A172 (cell line): ENCODE measurements around the gene TNFAIP2. TPM values are rescaled to one million over a fixed set of nuclear protein-coding genes. Genes with fewer than 3 reads are reported as not detected.

Experiments
- DNase-seq: peaks from one replicate; pipeline ENCODE4 v3.0.0-alpha.2; 2015; ENCODE audit warnings: low spot score
- total RNA-seq: library from RNA; depleted of rRNA; stranded (reverse); fragments of >200 nt; shearing (Covaris generic); gene quantifications from 2 replicates; pipeline ENCODE4 v1.2.3, GENCODE V29; 2014

The TNFAIP2 gene
- total RNA-seq, 1 experiment from 2014 or later, result 207 TPM

DNA sequence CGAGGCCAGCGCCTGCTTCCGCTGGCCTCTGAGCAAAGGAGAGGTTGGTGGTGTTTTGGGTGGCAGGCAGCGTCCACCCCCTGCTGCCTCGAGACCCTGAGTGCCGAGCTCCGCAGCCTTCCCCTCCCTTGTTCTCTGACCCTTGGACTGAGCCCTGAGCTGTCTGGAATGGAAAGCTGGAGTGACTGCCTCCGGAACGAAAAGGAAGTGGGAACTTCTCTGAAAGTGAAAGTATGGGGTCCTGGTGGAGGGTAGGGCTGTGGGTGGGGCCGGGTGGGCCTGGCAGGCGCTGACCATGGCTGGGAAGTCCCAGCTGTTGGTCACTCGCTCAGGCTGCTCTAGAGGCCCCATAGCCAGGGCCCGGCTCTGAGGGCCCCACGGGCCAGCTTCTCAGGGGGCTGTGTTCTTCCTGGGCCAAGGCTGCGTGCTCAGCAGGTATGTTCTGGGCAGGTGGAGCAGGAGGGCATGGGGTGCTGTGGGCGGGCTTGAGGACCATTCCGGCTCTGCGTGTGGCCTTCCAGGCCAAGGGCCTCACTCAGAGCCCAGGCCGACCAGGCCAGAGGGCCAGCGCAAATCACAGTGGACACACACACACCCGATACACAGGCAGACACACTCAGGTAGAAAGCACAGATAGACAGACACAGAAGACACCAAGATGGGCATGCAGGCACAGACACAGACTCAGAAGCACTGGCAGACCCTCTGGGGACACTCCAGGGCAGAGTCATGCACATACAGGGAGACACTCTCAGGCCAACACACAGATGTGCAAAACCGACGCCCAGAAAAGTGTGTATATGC is 28.7 kb upstream of the TNFAIP2 start, which contains the start of gene EXOC3L4:
Gene EXOC3L4, plus strand, starts transcription at position 320 of the 804 bp plus-strand sequence. CDS start 5,495 bp downstream, outside the sequence.
- no peak for DNase-seq

- DNase-seq, result no peak
Measured at GRCh38 chr14:103095210-103095778, 28.0 kb upstream of the TNFAIP2 start.

DNA sequence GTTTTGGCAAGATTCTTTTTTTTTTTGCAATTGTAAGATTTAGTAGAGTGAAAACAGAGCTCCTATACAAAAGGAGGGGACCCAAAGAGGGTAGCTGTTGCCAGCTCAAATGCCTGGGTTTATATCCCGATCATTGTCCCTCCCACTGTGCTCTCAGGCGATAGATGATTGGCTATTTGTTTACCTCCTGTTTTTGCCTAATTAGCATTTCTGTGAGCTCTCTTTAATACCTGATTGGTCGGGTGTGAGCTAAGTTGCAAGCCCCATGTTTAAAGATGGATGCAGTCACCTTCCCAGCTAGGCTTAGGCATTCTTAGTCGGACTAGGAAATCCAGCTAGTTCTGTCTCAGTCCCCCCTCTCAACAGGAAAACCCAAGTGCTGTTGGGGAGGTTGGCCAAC is 26.9 kb upstream of the TNFAIP2 start:
- no peak for DNase-seq

- DNase-seq, result no peak
Measured at GRCh38 chr14:103097244-103097993, 25.8 kb upstream of the TNFAIP2 start.

DNA sequence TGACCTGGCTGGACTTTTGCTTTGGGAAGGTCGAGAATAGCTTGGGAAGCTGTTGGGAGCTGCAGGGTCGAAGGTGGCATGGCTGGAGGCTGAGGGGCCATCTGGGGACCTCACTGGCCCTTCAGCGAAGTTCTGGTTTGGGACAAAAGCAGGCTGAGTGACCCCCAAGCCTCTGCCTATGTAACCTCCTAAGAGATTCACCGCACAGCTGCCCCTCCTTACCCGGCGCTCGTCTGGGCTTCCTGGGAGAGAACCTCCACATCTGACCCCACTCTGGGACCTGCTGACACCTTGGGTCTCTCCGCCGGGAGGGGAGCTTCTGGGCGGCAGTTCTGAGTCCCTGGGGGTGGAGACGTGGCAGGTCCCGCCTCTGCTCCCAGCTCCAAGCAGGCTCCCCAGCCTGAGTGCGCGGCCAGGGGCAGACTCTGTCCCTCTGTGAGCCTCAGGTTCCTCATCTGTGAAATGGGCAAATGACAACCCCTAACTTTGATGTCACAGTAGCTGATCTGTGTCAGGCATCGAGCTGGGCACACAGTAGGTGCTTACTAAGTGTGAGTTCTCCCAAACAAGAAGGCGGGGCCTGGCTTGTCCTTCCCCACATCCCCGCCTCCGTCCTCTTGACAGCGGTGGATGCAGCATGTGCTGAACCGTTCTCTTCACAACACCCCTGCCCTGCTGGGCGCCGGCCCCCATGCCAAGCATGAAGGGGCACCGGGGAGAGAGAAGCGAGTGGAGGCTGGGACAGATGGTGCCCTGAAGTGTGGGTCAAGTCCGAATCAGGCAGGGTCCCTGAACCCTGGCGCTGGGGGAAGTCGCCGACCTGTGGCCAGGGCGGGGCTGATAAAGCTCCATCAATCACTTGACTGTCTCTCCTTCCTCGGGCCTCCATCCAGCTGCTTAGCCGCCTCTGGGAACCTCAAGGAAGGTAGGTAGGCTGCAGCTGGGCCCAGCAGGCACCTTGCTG is 25.0 kb upstream of the TNFAIP2 start:
- DNase-seq, result no peak

DNA sequence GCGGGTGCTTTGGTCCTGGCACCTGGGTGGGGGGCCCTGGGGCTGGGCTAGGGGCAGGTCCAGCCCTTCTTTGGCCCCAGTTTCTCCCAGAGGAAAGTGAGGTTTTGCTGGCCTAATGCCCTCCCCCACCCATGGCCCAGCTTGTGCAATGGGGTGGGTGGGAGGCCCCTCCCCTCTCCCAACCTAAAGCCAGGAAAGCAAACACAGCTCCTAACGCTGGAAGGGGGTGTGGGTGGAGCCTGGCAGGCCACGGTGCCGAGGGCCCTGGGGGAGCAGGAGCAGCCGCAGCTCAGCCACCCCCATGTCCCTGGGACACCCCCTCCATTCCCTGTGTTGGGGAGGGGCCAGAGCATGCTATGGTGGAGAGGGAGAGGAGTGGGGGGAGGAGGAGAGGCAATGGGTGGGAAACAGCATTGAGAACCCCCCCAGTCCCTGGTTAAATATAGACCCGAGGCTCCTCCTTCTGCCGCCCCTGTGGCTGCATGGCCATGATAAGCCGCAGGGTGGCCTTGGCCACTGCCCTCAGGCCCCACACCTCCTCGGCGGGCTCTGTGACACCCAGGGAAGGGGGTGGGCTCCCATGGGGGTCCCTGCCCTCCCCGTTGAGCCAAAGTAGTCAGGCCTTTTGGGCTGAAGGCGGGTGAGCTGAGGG is 24.1 kb upstream of the TNFAIP2 start:
- no peak for DNase-seq

GRCh38 chr14:103099733-103100280 is 23.5 kb upstream of the TNFAIP2 start:
- no peak for DNase-seq

DNA sequence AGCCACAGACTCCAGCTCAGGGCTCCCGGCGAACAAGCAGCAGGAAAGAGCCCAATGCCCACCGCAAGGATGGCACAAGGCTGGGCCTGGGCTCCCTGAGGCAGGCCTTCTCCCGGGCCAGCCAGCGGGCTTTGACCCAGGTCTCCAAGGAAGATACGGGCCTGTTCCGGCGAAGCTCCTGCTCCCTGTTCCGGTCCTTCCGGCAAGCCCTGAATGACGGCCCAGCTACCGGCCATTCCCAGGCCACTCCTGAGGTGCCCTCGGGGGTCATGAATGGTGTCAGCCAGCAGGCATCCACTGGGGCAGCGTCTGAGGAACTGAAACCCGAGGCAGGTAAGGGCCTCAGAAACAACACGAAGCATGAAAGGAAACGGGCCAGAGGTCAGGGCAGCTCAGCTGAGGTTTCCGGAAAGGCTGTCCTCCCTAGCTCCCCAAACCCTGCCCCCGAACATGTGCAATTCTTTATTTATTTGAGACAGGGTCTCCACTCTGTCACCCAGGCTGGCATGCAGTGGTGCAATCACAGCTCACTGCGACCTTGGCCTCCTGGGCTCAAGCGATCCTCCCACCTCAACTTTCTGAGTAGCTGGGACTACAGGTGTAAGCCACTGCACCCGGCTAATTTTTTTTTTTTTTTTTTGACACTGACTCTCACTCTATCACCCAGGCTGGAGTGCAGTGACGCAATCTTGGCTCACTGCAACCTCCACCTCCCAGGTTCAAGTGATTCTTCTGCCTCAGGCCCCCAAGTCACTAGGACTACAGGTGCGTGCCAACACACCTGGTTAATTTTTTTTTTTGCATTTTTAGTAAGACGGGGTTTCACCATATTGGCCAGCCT is 22.8 kb upstream of the TNFAIP2 start:
- DNase-seq, result no peak

DNA sequence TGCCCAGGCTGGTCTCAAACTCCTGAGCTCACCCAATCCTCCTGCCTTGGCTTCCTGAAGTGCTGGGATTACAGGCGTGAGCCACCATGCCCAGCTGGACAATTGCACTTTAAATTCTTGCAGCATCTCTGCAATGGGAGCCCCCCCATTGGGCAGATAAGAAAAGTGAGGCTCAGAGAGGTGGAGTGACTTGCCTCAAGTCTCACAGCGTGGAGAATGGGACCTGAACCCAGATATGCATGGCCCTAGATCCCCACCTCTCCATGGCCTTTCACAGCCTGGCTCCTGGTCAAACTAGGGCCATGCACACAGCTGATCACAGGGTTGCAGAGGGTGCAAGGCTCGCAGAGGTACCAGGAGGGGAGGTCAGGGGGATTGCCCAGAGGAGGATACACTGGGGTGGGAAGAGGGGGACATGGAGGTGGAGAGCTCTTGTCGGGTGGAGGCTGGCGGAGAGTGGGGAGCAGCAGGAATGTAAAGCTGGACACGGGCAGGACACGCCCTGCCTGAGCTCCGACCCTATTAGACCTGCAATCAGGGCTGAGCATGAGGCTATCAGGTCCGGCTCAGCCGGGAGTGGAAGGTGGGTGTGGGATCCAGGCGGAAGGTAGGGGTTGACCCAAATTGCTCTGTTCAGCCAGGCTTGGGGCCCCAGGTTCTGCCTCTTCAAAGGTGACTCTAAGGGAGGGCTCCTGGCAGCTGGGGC is 21.9 kb upstream of the TNFAIP2 start:
- DNase-seq, result no peak

DNA sequence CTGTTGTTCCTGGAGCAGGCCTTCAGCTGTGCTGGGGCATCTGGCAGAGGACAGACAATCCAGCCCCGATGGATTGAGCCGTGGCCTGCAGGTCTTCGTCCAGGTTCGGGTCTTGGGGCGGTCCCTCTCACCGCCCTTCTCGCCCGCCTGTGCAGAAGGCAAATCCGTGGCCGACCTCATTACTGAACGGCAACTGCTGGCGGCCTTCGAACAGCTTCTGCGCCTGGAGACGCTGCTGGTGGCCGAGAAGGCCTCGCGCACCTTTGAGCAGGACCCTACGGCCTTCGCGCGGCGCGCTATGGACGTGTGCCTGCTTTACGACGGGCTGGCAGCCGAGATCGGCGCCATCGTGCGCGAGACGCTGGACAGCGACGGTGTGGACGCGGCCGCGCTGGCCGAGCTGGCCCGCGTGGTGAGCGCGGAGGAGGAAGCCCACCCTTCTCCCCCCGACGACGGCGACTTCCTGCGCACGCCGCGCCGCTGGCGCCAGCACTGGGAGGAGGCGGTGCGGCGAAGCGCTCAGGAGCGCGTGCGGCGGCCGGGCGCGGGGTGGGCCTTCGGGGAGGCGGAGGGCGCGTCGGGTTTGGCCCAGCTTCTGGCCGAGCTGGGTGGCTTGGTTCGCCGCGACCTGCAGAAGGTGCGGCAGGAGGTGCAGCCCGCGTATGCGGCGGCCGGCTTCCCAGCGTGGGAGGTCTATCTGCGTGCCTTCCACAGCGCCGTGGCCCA is 21.1 kb upstream of the TNFAIP2 start:
- no peak for DNase-seq

GRCh38 chr14:103102689-103103260 is 20.5 kb upstream of the TNFAIP2 start:
- no peak for DNase-seq

- DNase-seq, result peak; percentile 38
Measured at GRCh38 chr14:103103461-103104388, 19.5 kb upstream of the TNFAIP2 start.

DNA sequence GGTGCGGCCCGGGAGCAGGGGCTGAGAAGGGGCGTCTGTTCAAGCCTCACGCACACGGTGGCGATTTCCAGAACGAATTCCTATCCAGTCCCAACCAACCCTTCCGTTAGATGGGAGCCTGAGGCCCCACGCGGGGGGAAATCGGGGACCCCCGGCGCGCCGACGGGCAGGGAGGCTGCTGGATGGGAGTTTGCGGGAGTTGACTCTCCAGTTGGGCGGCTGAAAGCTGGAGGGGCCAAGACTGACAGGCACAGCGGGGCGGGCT is 18.9 kb upstream of the TNFAIP2 start:
- DNase-seq, result no peak

- DNase-seq, result no peak
Measured at GRCh38 chr14:103104654-103105452, 18.4 kb upstream of the TNFAIP2 start.

- no peak for DNase-seq
Measured at GRCh38 chr14:103105580-103106150, 17.6 kb upstream of the TNFAIP2 start.

GRCh38 chr14:103107455-103107854 is 15.8 kb upstream of the TNFAIP2 start:
- no peak for DNase-seq
